Left ventricle myocardium superior (tissue), 1 donor: ENCODE data around the gene ZNF624. TPM values are rescaled to one million over a fixed set of nuclear protein-coding genes. Genes with fewer than 3 reads are reported as not detected.
A peak's percentile ranks its signal among the peaks of the same experiment; 100 is the strongest.

ENCODE experiments used
- ATAC-seq: fragments of 200-7000 bp; cut with Tn5 transposase; one replicate; pipeline ENCODE4 v1.9.1; 2020; ENCODE audit warnings: mild to moderate bottlenecking, moderate library complexity
- DNase-seq: peaks from one replicate; pipeline ENCODE4 v3.0.0-alpha.2; 2020
- intact Hi-C: fragments of 100-400 bp; cut with micrococcal nuclease; formaldehyde crosslinking; loops from one replicate; pipeline ENCODE4 v1.11.0; 2022
- total RNA-seq: library from RNA; stranded (reverse); fragmentation: NEBNext Ultra II Directional; extraction: Animal tissue kit (Norgen Biotek cat#: 25700); gene quantifications from one replicate; pipeline ENCODE4 v1.2.1, GENCODE V29; 2021
- donor health status: DM: no; HTN: yes; CAD: no; lungs with severe emphysema.

ZNF624 gene
- total RNA-seq, 1 donor from 2014 or later: 1.4 TPM

- ATAC-seq (no peak), DNase-seq (no peak)
- intact Hi-C loops: no loop called here
These were observed 36.1 kb downstream of the ZNF624 start for GRCh38 chr17:16617481-16618060.

GRCh38 chr17:16599537-16599936 is 54.1 kb downstream of the ZNF624 start:
- DNase-seq (no peak), ATAC-seq (no peak)
- intact Hi-C loops: no loop called here

- no peak for ATAC-seq
- intact Hi-C loops: no loop called here
- DNase-seq: no peak
These were observed 60.1 kb downstream of the ZNF624 start for GRCh38 chr17:16593356-16594102.

- peak; percentile 98 for DNase-seq
- intact Hi-C loops: loop anchor here (5.0 kb wide), 1 partner anchor 52 kb away; no protein-coding TSS in a partner anchor
- peak; percentile 91 for ATAC-seq
These were observed 64.3 kb downstream of the ZNF624 start for GRCh38 chr17:16589097-16589969.

GRCh38 chr17:16585796-16586195 is 67.9 kb downstream of the ZNF624 start:
- ATAC-seq (no peak), DNase-seq (no peak)
- intact Hi-C loops: loop anchor here (5.0 kb wide), 1 partner anchor 48 kb away; no protein-coding TSS in a partner anchor

- peak; percentile 96 for DNase-seq
- intact Hi-C loops: no loop called here
- peak; percentile 93 for ATAC-seq
These were observed 69.2 kb downstream of the ZNF624 start for GRCh38 chr17:16584273-16584995.

- intact Hi-C loops: no loop called here
- DNase-seq: no peak
- ATAC-seq: no peak
These were observed 69.9 kb downstream of the ZNF624 start for GRCh38 chr17:16583781-16584180.

GRCh38 chr17:16573466-16573865 is 80.2 kb downstream of the ZNF624 start:
- no peak for DNase-seq
- ATAC-seq: no peak
- intact Hi-C loops: no loop called here

Other genes starting within 250 kb of the ZNF624 start
- 8.1 TPM for gene TRPV2, start 238.3 kb downstream of the ZNF624 start, total RNA-seq
- gene LRRC75A, start 161.7 kb downstream of the ZNF624 start, total RNA-seq: 0.47 TPM
- gene ZNF287, start 84.6 kb downstream of the ZNF624 start, total RNA-seq: 6.3 TPM
- 1.9 TPM for gene CCDC144A, start 36.4 kb upstream of the ZNF624 start, total RNA-seq